GM19328 (cell line): Measurements from ENCODE around the gene CHRNB1.

Source experiments
- ATAC-seq: cut with Tn5 transposase; IDR thresholded peaks from one replicate; pipeline ENCODE4 v1.9.1; 2021; ENCODE audit warnings: mild to moderate bottlenecking, moderate library complexity; ENCODE audit not compliant: unreplicated experiment

The CHRNB1 gene, protein sequence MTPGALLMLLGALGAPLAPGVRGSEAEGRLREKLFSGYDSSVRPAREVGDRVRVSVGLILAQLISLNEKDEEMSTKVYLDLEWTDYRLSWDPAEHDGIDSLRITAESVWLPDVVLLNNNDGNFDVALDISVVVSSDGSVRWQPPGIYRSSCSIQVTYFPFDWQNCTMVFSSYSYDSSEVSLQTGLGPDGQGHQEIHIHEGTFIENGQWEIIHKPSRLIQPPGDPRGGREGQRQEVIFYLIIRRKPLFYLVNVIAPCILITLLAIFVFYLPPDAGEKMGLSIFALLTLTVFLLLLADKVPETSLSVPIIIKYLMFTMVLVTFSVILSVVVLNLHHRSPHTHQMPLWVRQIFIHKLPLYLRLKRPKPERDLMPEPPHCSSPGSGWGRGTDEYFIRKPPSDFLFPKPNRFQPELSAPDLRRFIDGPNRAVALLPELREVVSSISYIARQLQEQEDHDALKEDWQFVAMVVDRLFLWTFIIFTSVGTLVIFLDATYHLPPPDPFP

DNA sequence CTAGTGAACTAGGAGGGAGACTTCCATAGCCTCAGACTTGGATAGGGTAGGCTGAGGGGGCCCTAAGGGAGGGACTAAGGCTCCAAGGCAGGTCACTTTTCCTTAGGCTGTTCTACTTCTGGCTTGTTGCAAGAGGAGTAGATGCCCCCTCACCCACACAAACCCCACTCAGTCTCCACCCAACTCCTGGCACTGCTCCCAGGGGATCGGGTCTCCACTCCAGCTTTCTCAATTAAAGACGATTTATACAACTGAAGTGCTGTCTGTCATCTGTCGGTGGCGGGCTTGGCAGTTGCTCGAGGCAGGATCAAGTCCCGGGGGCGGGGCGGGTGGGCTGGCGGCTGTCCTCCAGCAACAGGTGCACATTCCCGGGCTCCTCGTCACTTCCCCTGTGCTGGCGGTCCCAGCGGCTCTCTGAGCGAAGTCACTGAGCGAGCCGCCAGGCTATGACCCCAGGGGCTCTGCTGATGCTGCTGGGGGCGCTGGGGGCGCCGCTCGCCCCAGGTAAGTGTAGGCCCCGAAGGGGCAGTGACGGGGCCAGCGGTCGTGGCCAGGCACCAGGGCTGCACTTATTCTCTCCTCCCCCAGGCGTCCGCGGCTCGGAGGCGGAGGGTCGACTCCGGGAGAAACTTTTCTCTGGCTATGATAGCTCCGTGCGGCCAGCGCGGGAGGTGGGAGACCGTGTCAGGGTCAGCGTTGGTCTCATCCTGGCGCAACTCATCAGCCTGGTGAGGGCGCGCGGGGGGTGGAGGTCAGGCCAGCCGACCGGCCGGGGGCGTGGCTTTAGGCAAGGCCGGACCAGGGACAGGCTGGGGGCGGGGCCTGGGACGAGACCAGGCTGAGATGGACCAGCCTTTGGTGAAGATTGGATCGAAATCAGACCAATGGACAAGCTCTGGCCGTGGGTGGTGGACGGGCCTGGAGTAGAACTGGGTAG, at the start of gene CHRNB1:
TSS of gene CHRNB1 (plus strand) at position 380 of the 937 bp plus-strand sequence. CDS start at position 447, 67 bp downstream.
- no peak for ATAC-seq

DNA sequence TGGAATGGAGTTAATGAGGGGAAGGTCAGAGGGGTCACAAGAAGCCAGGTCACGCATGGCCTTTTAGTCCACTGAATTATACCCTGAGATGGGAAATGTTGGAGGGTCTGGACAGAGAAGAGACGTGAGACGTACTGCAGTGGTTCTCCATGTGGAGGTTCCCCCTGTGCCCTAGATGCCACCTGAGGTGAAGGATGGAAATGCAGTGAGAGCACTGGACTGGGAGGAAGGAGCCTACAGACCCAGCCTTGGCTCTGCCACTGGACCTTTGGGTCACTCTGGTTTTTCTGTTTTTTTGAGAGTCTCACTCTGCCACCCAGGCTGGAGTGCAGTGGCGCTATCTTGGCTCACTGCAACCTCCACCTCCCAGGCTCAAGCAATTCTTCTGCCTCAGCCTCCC, 48.7 kb upstream of the CHRNB1 start:
- no peak for ATAC-seq

DNA sequence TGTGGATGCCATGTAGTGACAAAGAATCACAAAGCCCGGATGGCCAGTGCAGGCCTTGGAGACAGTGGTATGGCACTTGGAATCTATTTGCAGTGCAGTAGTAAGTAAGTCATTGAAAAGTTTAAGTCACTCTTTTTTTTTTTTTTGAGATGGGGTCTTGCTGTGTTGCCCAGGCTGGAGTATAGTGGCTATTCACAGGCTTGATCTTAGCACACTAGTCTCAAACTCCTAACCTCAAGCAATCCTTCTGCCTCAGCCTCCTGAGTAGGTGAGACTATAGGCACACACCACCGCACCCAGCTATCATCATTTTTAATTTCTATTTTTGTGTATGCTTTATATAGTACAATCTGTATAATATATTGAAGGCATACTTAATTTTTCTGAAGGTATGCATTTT, 46.2 kb upstream of the CHRNB1 start:
- ATAC-seq: no peak

DNA sequence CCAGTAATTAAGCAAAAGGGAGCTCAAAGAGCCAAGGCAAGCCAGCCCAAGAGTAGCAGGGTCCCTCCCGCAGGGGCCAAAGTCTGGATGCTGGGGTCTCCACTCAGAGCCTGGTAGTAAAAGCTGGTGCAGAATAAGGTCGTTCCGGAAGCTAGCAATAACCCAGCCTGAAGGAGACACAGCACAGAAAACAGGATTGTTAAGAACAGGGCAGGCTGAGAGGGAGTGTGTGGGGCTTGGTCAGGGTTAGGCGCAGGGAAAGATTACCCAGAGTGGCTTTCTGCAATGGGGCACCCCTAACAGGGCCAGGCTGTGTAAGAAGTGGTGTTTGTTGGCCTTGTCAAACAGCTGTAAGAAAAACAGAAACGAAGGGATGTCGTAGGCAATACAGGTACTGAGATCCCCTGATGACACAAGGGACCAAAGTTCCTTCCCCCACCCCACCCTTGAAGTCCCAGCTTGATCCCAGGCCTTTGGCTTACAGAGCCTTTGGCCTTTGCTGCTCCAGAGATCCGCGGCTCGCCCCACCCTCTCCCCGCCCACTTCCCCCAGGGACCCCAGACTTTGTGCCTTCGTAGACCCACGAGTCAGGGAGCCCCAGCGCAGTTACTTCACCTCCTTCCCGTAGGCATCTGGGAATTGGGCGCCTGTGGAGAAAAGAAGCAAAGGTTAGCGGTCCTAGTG, 41.7 kb upstream of the CHRNB1 start:
- no peak for ATAC-seq

DNA sequence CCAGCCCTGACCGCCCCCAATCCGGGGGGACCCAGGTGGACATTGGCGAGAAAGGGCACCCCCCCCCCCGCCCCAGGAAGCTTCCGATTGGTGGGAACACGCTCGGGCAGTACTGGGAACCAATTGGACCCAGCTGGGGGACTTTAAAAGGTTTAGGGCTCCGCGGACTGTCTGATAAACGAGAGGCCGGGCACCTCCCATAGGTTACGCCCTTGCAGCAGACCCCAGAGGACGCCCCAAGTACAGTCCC, 41.2 kb upstream of the CHRNB1 start:
- peak; percentile 4 for ATAC-seq

DNA sequence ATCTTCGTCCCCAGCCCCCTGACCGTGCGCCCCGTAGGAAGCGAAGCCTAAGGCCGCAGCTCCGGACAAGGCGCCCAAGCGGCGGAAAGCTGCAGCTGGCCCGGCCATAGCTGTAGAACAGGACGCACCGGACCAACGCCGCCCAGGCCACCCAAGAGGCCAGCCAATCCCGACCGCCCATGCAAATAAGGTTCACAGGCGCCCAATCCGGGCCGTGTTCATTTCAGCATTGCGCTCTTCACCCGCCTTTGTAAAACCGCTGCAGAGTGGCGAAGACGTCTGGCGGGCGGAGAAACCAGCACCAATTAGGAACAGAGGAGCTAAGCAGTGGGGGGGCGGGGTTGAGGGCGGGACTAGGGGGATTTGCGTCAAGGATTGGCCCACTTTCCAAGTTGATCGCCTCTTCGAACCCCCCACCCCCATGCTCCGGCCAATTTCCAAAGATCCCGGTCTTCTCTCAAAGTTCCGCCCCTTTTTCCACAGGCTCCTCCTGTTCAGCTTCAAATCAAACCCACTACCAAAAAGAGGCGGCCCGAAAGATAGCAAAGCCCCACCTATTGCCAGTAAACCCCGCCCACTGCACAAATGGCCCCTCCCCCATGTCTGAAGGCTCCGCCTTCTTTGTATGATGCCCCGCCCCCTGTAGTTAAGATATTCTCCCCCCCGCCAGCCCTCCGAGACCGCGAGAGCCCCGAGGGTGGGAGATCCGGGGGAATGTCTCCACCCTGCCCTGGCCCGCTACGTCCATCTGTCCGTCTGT, 40.7 kb upstream of the CHRNB1 start, which contains the start of gene TMEM256:
TSS of gene TMEM256 (minus strand) at position 121 of the 760 bp plus-strand sequence. CDS start at position 108, 13 bp downstream.
- ATAC-seq: peak; percentile 87

DNA sequence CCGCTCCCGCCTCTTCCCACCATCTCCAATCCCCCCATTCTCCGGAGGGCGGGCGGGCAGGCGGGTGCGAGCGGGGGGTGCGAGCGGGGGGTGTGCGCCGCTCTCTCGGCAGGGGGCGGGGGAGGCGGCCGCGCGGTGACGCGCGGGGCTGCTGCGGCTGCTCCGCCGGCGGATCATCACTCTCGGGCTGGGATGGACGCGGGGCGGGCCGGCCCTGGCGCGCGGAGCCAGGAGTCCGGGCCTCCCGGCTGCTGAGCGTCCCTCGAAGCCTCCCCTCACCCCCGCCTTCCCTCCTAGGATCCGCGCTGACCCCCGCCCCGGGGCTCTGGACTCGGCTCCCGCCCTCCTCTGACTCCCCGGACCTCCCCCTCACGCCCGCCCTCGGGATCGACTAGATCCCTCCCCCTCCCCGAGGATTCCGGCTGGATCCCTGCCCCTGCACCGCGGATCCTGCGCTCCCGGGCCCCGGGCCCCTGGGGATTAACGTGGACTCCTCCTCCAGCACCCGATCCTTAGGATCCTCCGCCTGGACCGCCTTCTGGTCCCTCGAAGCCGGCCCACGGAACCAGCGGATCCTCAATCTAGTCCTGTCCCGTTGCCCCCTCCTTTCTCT, 40.0 kb upstream of the CHRNB1 start:
- peak; percentile 13 for ATAC-seq

DNA sequence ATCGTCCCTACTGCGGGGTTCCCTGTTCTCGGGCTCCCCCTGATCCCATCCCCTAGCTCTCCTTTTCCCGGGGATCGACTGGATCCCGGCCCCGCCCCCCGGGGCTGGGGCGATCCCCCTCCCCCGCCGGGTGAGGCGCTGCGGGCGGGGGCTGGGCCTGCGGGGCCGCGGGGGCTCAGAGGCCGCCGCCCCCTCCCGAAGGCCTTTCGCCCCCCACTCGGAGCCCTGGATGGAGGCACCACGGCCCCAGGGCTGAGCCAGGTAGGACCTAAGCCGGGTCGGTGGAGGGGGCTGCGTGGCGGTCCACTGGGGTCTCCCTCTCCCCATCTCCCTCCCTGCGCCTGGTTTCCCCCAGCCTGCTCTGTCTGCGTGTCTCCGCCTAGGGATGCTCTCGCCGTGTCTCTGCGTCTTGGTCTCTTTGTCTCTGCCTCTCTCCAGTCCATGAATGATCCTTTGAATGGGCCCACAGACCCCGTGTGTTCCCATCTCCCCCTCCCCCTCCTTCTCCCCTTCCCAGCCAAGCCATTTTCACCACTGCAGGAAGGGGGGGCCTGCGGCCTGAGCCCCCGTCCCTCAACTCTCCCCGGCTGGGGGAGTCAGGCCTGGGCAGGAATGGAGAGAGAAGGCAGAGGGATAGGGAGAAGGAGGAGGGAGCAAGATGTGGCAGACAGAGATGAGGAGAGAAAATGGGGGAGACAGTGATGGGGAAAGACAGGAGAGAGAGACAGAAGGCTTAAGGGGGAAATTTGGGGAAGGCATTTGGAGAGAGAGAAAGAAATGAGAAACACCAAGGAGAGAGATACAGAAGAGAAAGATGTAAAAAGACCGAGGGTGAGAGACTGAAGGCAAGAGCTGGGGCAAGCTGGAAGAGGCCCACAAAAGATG, 39.3 kb upstream of the CHRNB1 start:
- ATAC-seq: no peak

DNA sequence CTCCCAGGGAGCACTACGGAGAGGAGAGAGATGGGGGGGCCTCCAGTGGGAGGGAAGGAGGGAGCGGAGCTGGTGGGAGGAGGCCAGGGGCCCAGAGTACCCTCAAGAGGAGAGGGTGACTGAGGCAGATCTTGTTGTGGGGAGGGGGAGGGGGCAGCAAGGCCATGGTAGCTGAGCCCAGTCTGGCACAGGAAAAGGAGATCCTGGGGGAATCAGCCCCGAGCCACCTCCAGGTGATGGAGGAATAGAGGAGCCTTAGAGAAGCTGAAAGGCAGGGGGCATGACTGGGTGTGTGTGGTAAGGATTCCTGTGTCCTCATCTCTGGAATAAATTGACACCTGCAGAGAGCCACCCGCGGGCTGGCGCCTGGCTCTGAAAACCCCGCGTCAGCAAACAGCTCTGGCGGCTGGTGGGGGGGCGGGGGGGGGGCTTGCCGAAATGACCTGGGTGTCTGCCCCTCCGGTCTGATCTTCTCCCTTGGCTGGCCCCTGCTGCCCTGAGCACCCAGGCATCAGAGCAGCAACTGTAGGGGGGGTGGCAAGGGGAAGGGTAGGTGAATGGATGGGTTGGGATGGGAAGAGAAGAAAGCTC, 38.5 kb upstream of the CHRNB1 start:
- no peak for ATAC-seq

DNA sequence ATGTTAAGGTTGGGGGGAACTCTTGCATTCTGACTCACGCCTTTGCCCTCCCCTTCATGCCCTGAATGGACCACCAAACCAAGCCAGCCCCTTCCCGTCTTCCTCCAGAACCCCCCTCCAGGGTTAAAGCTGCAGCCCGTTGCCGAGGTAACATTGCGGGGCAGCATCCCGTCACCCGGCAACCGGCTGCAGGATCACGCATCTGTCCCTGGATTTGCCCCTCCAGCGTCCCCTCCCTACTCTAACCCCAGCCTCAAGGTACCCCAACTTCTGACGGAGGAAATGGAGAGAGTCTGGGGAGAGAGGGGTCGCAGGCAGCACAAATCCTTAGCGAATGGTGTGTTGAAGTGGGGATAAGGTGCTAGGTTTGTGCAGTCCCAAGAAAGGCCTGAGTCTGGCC, 37.8 kb upstream of the CHRNB1 start:
- no peak for ATAC-seq

DNA sequence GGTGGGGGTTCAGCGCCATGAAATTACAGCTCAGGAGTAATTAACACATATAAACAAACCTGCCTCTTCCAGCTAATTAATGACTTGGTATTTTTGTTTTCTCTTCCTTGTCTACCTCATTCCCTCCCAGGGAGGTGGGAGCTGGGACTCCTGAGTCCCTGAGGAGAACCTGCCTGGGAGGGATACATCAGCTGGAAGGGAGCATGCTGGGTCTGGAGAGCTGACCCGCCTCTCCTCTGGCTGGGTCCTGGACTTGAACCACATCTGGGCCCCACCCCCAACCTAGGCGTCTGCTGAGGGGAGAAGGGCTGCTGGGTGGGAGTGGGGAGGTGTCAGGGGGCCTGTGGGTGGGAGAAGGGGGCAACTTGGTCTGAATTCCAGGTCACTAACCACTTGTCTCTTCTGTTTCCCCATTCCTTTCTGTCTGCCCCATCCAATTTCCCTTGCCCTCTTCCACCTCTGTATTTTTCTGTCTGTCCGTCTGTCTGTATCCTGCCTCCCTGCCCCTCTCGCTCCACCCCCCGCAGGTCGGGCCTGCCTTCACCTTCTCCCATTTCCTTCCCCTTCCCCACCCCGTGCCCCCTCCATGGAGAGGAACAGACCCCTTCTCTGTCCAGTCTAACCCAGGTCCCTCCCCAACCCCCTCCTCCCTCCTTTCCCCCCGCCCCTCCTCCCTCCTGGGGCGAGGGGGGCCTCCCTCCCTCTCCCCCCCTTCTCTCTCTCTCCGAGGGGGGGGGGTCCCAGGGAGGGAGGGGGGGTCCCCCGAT, 37.2 kb upstream of the CHRNB1 start, which contains the start of gene NLGN2:
TSS of gene NLGN2 (plus strand) at position 361 of the 767 bp plus-strand sequence. CDS start 411 bp downstream, outside the sequence.
- ATAC-seq: no peak

DNA sequence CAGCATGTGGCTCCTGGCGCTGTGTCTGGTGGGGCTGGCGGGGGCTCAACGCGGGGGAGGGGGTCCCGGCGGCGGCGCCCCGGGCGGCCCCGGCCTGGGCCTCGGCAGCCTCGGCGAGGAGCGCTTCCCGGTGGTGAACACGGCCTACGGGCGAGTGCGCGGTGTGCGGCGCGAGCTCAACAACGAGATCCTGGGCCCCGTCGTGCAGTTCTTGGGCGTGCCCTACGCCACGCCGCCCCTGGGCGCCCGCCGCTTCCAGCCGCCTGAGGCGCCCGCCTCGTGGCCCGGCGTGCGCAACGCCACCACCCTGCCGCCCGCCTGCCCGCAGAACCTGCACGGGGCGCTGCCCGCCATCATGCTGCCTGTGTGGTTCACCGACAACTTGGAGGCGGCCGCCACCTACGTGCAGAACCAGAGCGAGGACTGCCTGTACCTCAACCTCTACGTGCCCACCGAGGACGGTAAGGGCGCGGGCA, 36.6 kb upstream of the CHRNB1 start:
- ATAC-seq: no peak

DNA sequence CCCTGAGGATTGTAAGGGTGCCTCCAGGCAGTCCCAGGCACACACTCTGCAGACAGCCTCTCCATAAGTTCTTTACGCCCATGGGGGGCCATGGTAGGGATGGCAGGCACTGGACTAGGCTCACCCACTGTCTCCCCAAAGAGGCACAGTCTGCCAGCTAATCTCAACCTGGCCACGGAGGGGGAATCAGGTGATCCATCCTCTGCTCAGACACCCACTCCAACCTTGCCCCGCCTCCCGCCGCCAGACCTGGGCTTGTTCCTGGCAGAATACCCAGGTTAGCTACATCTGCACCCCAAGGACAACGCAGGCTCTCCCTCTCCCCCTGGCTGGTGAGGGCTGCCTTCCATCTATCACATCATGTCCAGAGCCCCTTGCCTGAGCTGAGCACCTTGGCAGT, 36.0 kb upstream of the CHRNB1 start:
- ATAC-seq: no peak

DNA sequence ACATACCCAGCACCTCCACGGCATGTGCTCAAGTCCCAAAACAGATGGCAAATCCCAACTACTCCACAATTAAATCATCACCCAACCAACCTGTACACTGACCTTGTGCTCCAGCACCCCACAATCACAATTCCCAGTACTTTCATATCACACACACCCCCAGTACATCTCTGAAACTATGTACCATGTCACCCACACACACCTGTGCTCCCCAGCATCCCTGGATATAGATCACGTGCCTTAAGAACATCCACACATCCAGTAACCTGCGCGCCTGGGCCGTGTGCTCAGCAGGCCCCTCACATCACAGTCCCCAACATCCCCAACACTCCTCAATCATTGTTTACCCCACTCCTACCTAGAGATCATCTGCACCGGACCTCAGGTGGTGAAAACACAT, 35.1 kb upstream of the CHRNB1 start:
- no peak for ATAC-seq

DNA sequence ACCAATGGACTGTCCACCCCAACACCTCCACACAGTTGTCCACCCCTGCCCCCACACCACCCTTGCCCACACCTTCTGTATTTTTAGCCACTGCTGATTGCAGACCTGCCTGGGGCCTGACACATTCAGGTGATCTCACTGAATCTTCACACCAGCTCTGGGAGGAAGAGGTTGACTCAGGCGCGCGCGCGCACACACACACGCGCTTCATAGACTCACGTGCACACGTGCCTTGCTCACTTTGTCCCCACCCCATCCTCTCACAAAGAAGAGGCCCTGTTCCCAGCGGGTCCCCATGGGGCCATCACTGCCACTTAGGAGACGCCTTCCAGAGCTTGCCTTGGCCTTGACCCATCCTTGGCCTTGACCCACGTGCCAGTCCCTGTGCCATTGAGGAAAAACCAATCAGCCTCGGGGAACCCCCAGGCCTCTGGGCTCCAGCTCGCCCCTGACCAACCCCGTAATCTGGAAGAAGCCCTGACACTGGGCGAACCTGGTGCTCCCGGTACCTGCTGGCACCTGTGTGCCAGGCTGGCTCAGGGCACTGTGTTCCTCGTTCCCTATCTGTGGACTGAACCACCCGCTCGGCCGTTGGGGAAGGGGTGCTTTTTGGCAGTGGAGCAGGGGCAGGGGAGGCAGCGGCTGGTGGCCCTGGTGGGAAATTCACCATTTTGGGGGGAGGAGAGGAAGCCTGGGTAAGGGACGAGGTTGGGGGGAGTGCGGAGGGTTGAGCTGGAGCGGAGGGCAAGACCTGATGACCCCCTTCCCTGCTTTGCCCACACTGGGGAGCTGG, 34.0 kb upstream of the CHRNB1 start:
- no peak for ATAC-seq

DNA sequence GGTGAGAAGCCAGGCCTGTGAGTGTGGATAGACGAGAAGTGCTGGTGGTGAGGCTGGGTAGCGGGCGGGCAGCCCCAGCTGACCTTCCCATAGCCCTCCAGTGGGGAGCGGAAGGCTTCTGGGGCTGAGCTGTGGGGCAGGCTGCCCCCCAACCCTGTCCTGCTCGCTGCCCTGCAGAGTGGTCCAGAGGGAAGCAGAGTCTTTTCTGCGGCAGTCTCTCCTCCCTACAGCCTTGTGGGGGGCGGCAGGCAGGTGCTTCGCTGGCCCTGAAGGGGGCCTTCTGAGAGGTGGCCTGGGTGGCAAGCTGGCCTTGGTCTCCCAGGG, 33.5 kb upstream of the CHRNB1 start:
- ATAC-seq: no peak

DNA sequence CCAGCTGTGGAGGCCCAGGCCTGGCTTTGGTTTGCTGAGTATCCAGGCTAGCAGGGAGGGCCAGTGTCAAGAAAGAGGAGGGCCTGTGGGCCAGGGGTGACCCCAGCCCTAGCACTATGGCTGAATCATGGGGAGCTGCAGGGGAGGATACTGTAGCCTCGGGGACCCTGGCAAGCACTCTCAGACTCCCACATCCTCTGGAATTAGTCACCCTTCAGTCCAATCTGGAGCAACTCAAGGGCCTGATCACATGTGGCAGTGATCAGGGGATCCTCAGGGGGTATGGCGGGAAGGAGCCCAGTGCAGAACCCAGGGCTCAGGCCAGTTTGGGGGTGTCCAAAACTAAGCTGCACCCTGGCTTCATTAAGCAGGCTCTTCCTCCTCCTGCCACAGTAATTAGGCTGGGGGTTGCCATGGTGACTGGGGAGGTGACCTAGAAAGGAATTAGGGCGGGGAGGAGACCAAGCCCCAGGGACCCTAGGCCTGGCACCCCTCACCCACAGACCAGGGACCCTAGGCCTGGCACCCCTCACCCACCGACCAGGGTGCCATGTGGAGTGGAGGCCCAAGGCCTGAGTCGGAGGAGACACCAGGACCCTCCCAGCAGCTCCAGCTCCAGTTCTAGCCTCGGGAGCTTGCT, 31.4 kb upstream of the CHRNB1 start:
- ATAC-seq: no peak
